Bronchial epithelial cell (primary cell): ENCODE results near the gene IPO4. TPM values are rescaled to one million over a fixed set of nuclear protein-coding genes. Genes with fewer than 3 reads are reported as not detected.

ENCODE experiments used
- DNase-seq: peaks from one replicate; pipeline ENCODE4 v3.0.0-alpha.2; 2010; ENCODE audit warnings: low read depth
- FAIRE-seq: peaks from 2 replicates; lab custom pipeline; 2011; peaks lifted over from hg19 to GRCh38; lab: Jason Lieb, UNC
- H3K27me3 ChIP-seq: 2 replicates; pipeline ENCODE4 v1.5.1; 2011; ENCODE audit warnings: low read length; ENCODE audit not compliant: control insufficient read depth, insufficient read depth
- H3K36me3 ChIP-seq: 2 replicates; pipeline ENCODE4 v1.5.1; 2011; ENCODE audit warnings: low read length; ENCODE audit not compliant: control insufficient read depth, insufficient read depth
- H3K4me3 ChIP-seq: 2 replicates; pipeline ENCODE4 v1.5.1; 2011; ENCODE audit warnings: mild to moderate bottlenecking, low read depth, low read length, control low read depth
- CTCF ChIP-seq: IDR thresholded peaks from 2 replicates; pipeline ENCODE4 v1.5.1; 2011; ENCODE audit warnings: mild to moderate bottlenecking, moderate library complexity, low read length, control low read depth, inconsistent platforms; ENCODE audit not compliant: insufficient read depth, severe bottlenecking
- total RNA-seq: library from RNA; depleted of rRNA; stranded (reverse); fragments of >200 nt; gene quantifications from 2 replicates; pipeline ENCODE4 v1.2.1, GENCODE V29; 2014

IPO4 gene
- total RNA-seq, 1 donor from 2014 or later: 41.9 TPM

GRCh38 chr14:24178399-24179178 lies 10.0 kb downstream of the IPO4 start:
- no peak for TF ChIP-seq CTCF
- no peaks in the 10 kb centered on the region for H3K27me3 ChIP-seq
- H3K36me3 ChIP-seq: peaks cover 20% of the 10 kb centered on the region
- DNase-seq (no peak), FAIRE-seq (no peak)
- H3K4me3 ChIP-seq: no peak overlapping the region

GRCh38 chr14:24177891-24178290 lies 10.7 kb downstream of the IPO4 start:
- Histone ChIP-seq H3K4me3 (no peak overlapping the region), H3K36me3 (peaks cover 19% of the 10 kb centered on the region), H3K27me3 (no peaks in the 10 kb centered on the region)
- no peak for DNase-seq
- no peak for TF ChIP-seq CTCF
- FAIRE-seq: no peak

GRCh38 chr14:24177041-24177825 lies 11.4 kb downstream of the IPO4 start:
- DNase-seq (no peak), FAIRE-seq (no peak)
- no peak for TF ChIP-seq CTCF
- Histone ChIP-seq H3K27me3 (no peaks in the 10 kb centered on the region), H3K4me3 (no peak overlapping the region), H3K36me3 (peaks cover 16% of the 10 kb centered on the region)

- Histone ChIP-seq H3K27me3 (no peaks in the 10 kb centered on the region), H3K4me3 (no peak overlapping the region), H3K36me3 (peaks cover 16% of the 10 kb centered on the region)
- FAIRE-seq (no peak), DNase-seq (no peak)
- no peak for TF ChIP-seq CTCF
Measured at GRCh38 chr14:24176599-24176998, 12.0 kb downstream of the IPO4 start.

DNA sequence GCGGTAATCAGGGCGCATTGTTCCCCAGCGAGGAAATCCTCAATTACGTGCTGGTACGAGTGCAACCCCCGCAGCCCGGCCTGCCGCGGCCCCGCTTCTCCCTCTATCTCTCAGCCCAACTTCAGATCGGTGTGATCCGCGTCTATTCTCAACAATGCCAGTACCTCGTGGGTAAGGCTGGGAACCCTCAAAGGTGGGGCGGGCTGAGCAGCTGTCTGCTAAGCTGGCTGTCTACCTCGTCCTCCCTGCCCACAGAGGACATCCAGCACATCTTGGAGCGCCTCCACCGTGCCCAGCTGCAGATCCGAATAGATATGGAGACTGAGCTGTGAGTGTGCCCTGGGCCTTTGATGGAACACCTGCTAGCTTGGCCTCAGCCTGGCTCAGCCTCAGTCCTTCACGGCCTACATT lies 15.7 kb downstream of the IPO4 start:
- H3K4me3 ChIP-seq: no peak overlapping the region
- no peak for DNase-seq

More for the DNA sequence above, 15.7 kb downstream of the IPO4 start:
- FAIRE-seq: no peak
- H3K27me3 ChIP-seq: no peaks in the 10 kb centered on the region
- H3K36me3 ChIP-seq: peaks cover 2% of the 10 kb centered on the region
- TF ChIP-seq CTCF: no peak
